RPMI7951 (cell line): ENCODE data around the gene ABCA10. TPM values are rescaled to one million over a fixed set of nuclear protein-coding genes. Genes with fewer than 3 reads are reported as not detected.
"Not testable (repeated sequence)": the region's sequence is repeated elsewhere in the genome, so short reads cannot be mapped to it uniquely, and the experiment has no call there.

Source experiments
- DNase-seq: peaks from one replicate; pipeline ENCODE4 v3.0.0-alpha.2; 2012; ENCODE audit warnings: low read depth
- total RNA-seq: library from RNA; depleted of rRNA; stranded (reverse); fragments of >200 nt; shearing (Covaris generic); gene quantifications from 2 replicates; pipeline ENCODE4 v1.2.3, GENCODE V29; 2014; rRNA removed

ABCA10 gene, protein sequence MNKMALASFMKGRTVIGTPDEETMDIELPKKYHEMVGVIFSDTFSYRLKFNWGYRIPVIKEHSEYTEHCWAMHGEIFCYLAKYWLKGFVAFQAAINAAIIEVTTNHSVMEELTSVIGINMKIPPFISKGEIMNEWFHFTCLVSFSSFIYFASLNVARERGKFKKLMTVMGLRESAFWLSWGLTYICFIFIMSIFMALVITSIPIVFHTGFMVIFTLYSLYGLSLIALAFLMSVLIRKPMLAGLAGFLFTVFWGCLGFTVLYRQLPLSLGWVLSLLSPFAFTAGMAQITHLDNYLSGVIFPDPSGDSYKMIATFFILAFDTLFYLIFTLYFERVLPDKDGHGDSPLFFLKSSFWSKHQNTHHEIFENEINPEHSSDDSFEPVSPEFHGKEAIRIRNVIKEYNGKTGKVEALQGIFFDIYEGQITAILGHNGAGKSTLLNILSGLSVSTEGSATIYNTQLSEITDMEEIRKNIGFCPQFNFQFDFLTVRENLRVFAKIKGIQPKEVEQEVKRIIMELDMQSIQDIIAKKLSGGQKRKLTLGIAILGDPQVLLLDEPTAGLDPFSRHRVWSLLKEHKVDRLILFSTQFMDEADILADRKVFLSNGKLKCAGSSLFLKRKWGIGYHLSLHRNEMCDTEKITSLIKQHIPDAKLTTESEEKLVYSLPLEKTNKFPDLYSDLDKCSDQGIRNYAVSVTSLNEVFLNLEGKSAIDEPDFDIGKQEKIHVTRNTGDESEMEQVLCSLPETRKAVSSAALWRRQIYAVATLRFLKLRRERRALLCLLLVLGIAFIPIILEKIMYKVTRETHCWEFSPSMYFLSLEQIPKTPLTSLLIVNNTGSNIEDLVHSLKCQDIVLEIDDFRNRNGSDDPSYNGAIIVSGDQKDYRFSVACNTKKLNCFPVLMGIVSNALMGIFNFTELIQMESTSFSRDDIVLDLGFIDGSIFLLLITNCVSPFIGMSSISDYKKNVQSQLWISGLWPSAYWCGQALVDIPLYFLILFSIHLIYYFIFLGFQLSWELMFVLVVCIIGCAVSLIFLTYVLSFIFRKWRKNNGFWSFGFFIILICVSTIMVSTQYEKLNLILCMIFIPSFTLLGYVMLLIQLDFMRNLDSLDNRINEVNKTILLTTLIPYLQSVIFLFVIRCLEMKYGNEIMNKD (N-terminal part only)
- 0.12 TPM in 1 of 2 replicates, not detected in the other for total RNA-seq

DNA sequence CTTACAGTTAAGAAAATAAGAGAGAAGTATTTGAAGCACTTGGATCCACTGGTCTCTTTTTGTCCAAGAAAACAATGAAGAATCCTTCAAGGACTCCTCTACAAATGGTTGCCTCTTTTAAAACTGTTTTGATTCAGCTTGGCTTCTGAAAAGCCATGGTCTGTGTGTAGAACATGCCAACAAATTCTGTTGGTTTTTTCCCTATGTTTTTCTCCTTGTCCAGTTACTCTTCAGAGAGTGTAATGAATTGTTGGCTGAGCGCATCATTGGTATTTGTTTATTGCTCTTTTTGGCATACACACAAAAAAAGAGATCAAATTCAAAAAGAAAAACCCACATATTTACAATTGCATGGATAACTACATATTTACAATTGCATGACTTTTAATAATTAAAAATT is at the start of gene ABCA10:
Gene ABCA10, minus strand, starts transcription at position 249 of the 400 bp plus-strand sequence. CDS start 3,466 bp downstream, outside the sequence.
- no peak for DNase-seq

- not testable (repeated sequence) for DNase-seq
These were observed 47.7 kb upstream of the ABCA10 start for GRCh38 chr17:69276279-69276678.

GRCh38 chr17:69275751-69276150 is 47.1 kb upstream of the ABCA10 start:
- no peak for DNase-seq

- DNase-seq = no peak
These were observed 42.4 kb upstream of the ABCA10 start for GRCh38 chr17:69271023-69271422.

DNA sequence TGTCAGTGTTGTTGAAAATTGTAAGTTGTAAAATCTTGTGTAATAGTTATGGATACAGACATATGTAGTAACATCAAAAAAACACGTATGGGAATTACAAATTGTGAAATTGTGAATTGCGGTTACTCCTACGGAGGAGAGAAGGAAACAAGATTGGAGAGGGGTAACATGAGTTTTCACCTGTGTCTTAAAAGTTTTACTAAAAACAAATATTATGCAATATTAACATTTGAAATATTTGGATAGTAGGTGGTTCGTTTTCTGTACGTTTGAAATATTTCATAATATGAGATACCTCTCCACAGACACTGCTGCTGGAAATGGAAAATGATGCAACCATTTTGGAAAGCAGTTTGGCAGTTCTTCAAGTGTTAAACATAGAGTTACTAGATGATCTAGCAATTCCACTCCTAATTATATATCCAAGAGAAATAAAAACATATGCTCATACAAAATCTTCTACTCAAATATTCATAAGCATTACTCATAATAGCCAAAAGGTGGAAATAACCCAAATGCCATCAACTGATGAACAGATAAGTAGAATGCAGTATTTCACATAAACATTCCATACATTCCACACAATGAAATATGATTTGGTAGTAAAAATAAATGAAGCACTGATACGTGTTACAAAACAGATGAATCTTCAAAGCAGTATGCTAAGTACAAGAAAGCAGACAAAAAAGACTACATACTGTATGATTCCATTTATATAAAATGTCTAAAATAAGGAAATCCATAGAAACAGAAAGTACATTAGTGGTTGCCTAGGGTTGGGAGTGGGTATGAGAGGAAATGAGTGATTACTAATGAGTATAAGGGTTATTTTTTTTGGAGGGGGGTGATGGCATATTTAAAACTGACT is 40.7 kb upstream of the ABCA10 start:
- peak; percentile 20 for DNase-seq

DNA sequence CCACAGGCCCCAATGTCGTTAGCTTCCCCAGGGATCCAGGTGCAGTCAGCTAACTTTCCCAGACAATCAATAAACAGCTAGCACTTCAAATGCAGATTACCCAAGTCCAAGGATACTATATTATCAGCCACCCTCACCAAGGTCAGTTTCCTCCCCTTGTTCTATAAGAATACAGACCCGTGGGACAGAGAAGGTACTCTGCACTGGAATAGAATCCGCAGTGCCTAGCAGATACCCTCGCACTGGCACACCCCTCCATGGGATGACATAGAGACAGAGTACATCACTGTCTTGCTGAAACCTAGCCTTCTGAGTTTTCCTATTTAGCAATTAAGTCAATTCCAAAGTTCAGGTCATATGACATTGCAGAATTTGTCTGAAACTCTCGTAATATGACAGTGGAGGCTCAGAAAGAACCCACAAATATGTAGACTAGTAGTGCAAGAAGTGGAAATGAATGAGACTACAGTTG is 40.0 kb upstream of the ABCA10 start:
- DNase-seq = no peak

DNA sequence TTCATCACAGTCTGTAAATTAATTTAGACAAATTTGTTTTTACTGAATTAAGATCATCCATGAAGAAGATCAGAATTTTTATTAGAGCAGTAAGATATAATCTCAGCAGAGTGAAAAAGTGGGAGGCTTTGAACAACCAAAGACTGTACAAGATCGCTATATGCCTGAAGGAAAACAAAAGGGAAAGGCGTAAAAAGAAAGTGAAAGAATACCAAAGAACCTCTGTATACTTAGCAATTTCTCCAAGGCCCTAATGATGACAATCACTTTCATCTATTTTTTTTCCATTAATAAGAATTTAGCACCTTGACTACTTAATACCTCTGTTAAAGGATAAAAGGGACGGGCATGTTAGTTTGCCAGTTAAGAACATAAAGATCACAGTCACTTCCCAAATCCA is 38.6 kb upstream of the ABCA10 start:
- DNase-seq = peak; percentile 10

- no peak for DNase-seq
These were observed 37.2 kb upstream of the ABCA10 start for GRCh38 chr17:69265873-69266272.

- no peak for DNase-seq
These were observed 25.6 kb upstream of the ABCA10 start for GRCh38 chr17:69254187-69254586.

DNA sequence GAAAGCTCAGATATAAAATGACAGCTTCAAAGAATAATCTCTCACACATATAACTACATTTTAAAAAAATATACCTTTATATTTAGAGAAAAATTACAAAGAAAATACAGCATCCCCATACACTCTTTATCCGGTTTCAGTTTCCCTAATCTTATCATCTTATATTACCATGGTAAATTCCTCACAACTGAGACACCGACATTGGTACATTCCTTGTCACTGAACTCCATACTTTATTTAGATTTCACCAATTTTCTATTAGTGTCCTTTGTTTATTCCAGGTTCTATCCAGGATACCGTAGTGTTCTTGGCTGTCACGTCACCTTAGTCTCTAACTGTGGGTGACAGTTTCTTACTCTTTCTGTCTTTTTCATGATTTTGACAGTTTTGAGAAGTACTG is 22.0 kb upstream of the ABCA10 start:
- no peak for DNase-seq

GRCh38 chr17:69246726-69247375 is 18.2 kb upstream of the ABCA10 start:
- peak; percentile 37 for DNase-seq

GRCh38 chr17:69246202-69246601 is 17.6 kb upstream of the ABCA10 start:
- no peak for DNase-seq

- DNase-seq = no peak
These were observed 17.0 kb upstream of the ABCA10 start for GRCh38 chr17:69245617-69246016.

- peak; percentile 5 for DNase-seq
These were observed 11.3 kb upstream of the ABCA10 start for GRCh38 chr17:69239611-69240600.

DNA sequence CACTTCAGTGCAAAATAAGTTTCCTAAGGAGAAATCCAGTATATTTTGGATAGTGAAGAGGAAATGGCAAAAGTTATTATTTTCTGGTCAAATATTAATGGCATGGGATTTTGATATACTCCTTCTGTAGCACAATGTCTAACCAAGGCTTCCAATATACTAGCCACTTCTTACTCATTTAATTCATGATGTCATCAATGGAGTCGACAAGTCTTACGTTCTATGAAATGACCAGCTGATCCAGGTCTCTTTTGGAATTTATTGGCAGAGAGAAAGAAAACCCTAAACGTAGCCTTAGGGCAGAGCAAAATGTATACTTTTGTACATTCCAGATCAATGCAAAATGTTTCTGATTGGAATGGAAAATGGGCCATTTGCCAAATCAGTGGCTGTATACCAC is 8.3 kb upstream of the ABCA10 start:
- no peak for DNase-seq

- no peak for DNase-seq
These were observed 7.8 kb upstream of the ABCA10 start for GRCh38 chr17:69236464-69236863.

DNA sequence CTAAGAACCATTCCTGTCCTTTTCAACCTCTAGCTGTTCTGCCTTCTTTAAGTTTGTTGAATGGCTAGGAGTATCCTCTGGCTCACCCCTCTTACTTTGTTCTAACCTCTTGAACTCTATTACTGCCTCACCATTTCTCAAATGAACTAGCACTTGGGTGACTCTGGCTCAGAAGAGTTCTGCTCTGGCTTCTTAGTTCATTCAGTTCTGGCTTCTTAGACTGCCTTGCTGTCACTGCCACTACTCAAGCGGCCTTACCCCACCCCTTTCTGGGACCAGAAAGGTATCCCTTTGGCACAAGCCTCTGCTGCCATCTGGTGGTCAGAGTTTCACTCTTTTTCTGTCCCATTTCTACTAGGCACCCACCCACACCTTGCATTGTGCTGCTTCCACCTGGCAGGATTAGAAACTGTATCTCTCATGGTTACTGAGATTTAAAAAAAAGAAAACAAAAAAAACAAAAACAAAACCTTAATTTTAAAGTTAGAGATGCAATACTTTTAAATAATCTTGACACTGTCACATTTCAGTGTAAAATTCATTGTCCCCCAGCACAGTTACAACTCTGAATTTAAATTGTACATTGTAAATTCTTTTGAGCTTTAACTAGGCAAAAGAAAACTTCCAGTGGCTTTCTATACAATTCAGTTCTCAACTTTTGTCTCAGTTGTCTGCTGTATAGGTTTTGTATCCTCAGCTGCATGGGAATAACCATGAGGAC is 6.9 kb upstream of the ABCA10 start:
- peak; percentile 67 for DNase-seq

DNA sequence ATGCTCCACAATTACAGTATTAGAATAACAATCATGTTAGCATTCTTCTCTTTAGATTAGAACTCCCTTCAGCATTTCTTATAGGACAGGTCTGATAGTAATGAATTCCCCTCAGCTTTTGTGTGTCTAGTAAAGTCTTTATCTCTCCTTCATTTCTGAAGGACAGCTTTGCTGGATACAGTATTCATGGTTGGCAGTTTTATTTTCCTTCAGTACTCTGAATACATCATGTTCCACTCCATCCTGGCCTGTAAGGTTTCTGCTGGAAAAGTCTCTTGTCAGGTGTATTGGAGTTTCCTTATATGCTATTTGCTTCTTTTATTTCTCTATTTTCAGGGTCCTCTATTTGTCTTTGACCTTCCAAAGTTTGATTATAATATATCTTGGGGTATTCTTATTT is 4.0 kb upstream of the ABCA10 start:
- no peak for DNase-seq

- no peak for DNase-seq
These were observed 2.9 kb upstream of the ABCA10 start for GRCh38 chr17:69231521-69231920.
